HCT116 (cell line): ENCODE results near the gene PPM1F. TPM values are rescaled to one million over a fixed set of nuclear protein-coding genes. Genes with fewer than 3 reads are reported as not detected.

ENCODE experiments used
- ATAC-seq: fragments of 200-7000 bp; cut with Tn5 transposase; 2 replicates; pipeline ENCODE4 v1.9.1; 2020; ENCODE audit warnings: mild to moderate bottlenecking, moderate library complexity
- BruUV-seq: library from RNA; stranded (reverse); fragments of 400-500 nt; replicated peaks from 2 replicates; lab custom pipeline; 2021; lab: Mats Ljungman, UMichigan
- CTCF ChIA-PET: fragments of 300-600 bp; sonication (Branson Sonifier 250); formaldehyde crosslinking; loops from one replicate; lab custom pipeline; 2021; ENCODE audit warnings: antibody characterized with exemption; lab: Charles Lee
- POLR2A ChIA-PET: fragments of 300-600, 350-600 bp; sonication (Branson Sonifier 250); formaldehyde crosslinking; loops from one replicate; lab custom pipeline; 2021; ENCODE audit warnings: antibody characterized with exemption; lab: Charles Lee
- RAD21 ChIA-PET, 2 experiments: fragments of 300-600 bp; sonication (Branson Sonifier 250); formaldehyde crosslinking; loops; one replicate each; lab custom pipeline; 2023; ENCODE audit warnings: low total read pairs in 2 of 2; ENCODE audit not compliant: uncharacterized antibody in 2 of 2, unreplicated experiment in 2 of 2, low non-redundant PET in 1 of 2; lab: Charles Lee
- DNase-seq: peaks from one replicate; pipeline ENCODE4 v3.0.0-alpha.2; 2010; ENCODE audit warnings: low read depth, low spot score
- H2AFZ ChIP-seq: fragments of 200-600 bp; shearing (Covaris generic), sonication (generic); 2 replicates; pipeline ENCODE4 v1.6.1; 2017; ENCODE audit warnings: low read depth, mixed run types, mixed read lengths, antibody characterized with exemption, low read length; ENCODE audit not compliant: poor library complexity, severe bottlenecking
- H3K27ac ChIP-seq: 2 replicates; pipeline ENCODE4 v1.5.1; 2012; ENCODE audit warnings: low read depth, low read length
- H3K27me3 ChIP-seq: fragments of 200-600 bp; sonication (generic); 2 replicates; pipeline ENCODE4 v1.6.1; 2016; ENCODE audit warnings: mixed run types, low read length, mixed read lengths; ENCODE audit not compliant: insufficient read depth
- H3K36me3 ChIP-seq, 2 experiments: fragments of 200-500 bp in 1 of 2; fragments of 200-600 bp in 1 of 2; sonication (Bioruptor generic) in 1 of 2; sonication (generic) in 1 of 2; 2 replicates each; pipeline versions ENCODE4 v1.5.1 to v1.6.1; 2014 to 2016; ENCODE audit warnings: low read length in 2 of 2, inconsistent platforms in 1 of 2, mixed read lengths in 1 of 2, mixed run types in 1 of 2; ENCODE audit not compliant: insufficient read depth in 2 of 2, control insufficient read depth in 1 of 2
- H3K4me1 ChIP-seq, 2 experiments: fragments of 200-600 bp in 1 of 2; sonication (generic) in 1 of 2; 2 replicates each; pipeline versions ENCODE4 v1.5.1 to v1.6.1; 2012 to 2017; ENCODE audit warnings: low read length in 2 of 2, inconsistent platforms in 1 of 2, mild to moderate bottlenecking in 1 of 2, mixed read lengths in 1 of 2, mixed run types in 1 of 2, moderate library complexity in 1 of 2; ENCODE audit not compliant: insufficient read depth in 2 of 2, control insufficient read depth in 1 of 2
- H3K4me2 ChIP-seq: fragments of 200-600 bp; sonication (generic); 2 replicates; pipeline ENCODE4 v1.6.1; 2017; ENCODE audit warnings: mixed run types, low read length, mixed read lengths
- H3K4me3 ChIP-seq, 2 experiments: fragments of 200-600 bp in 1 of 2; sonication (generic) in 1 of 2; replicated peaks in 1 of 2; 2 replicates each; pipeline ENCODE4 v1.5.1; 2011 to 2016; ENCODE audit warnings: low read length in 2 of 2, control low read depth in 1 of 2, low read depth in 1 of 2, mild to moderate bottlenecking in 1 of 2, mixed read lengths in 1 of 2, mixed run types in 1 of 2
- H3K79me2 ChIP-seq: fragments of 200-600 bp; sonication (generic); 2 replicates; pipeline ENCODE4 v1.6.1; 2017; ENCODE audit warnings: mild to moderate bottlenecking, mixed run types, low read length, moderate library complexity, mixed read lengths; ENCODE audit not compliant: insufficient read depth
- H3K9ac ChIP-seq: fragments of 200-600 bp; sonication (generic); 2 replicates; pipeline ENCODE4 v1.6.1; 2016; ENCODE audit warnings: low read length, mixed read lengths
- H3K9me2 ChIP-seq: fragments of 200-600 bp; sonication (generic), shearing (Covaris generic); 2 replicates; pipeline ENCODE4 v1.6.1; 2017; ENCODE audit warnings: mixed run types, mild to moderate bottlenecking, moderate library complexity; ENCODE audit not compliant: insufficient read depth
- H3K9me3 ChIP-seq, 2 experiments: fragments of 200-500 bp in 1 of 2; fragments of 200-600 bp in 1 of 2; sonication (Bioruptor generic) in 1 of 2; sonication (generic) in 1 of 2; 2 replicates each; pipeline ENCODE4 v1.6.1; 2014 to 2017; ENCODE audit warnings: low read length in 2 of 2, mixed read lengths in 2 of 2, inconsistent platforms in 1 of 2, low read depth in 1 of 2, mild to moderate bottlenecking in 1 of 2, mixed run types in 1 of 2, moderate library complexity in 1 of 2; ENCODE audit not compliant: control insufficient read depth in 1 of 2, insufficient read depth in 1 of 2
- H4K20me1 ChIP-seq: fragments of 200-600 bp; sonication (generic), shearing (Covaris generic); 2 replicates; pipeline ENCODE4 v1.6.1; 2017; ENCODE audit warnings: mixed run types, mild to moderate bottlenecking, moderate library complexity; ENCODE audit not compliant: insufficient read depth
- CBX3 ChIP-seq: IDR thresholded peaks from 2 replicates; pipeline ENCODE4 v1.6.1; 2012; ENCODE audit warnings: low read depth
- ELF1 ChIP-seq: IDR thresholded peaks from 2 replicates; pipeline ENCODE4 v1.6.1; 2012; ENCODE audit warnings: low read depth, borderline replicate concordance
- EZH2 ChIP-seq: fragments of 200-600 bp; sonication (generic); IDR thresholded peaks from 2 replicates; pipeline ENCODE4 v1.6.1; 2017; ENCODE audit warnings: antibody characterized with exemption, mixed run types
- RAD21 ChIP-seq: IDR thresholded peaks from 2 replicates; pipeline ENCODE4 v1.6.1; 2012; ENCODE audit warnings: low read depth, mild to moderate bottlenecking
- SRF ChIP-seq: IDR thresholded peaks from 2 replicates; pipeline ENCODE4 v1.6.1; 2012; ENCODE audit warnings: low read depth
- TCF7L2 ChIP-seq: IDR thresholded peaks from 2 replicates; pipeline ENCODE4 v1.7.0; 2011; ENCODE audit warnings: borderline replicate concordance, inconsistent platforms; ENCODE audit not compliant: insufficient read depth, insufficient read length; ENCODE audit errors: extremely low read depth
- YY1 ChIP-seq: IDR thresholded peaks from 2 replicates; pipeline ENCODE4 v1.6.1; 2011; ENCODE audit warnings: low read length, low read depth, moderate library complexity, mild to moderate bottlenecking; ENCODE audit not compliant: insufficient replicate concordance; ENCODE audit errors: extremely low read depth
- intact Hi-C: fragments of 100-400 bp; cut with micrococcal nuclease; formaldehyde crosslinking; loops from 2 replicates; pipeline ENCODE4 v1.10.0; 2022
- total RNA-seq: library from RNA; stranded (reverse); gene quantifications from one replicate; pipeline ENCODE4 v1.2.1, GENCODE V29; 2021; ENCODE audit not compliant: unreplicated experiment
- TF ChIP-seq, protein P1 (sequence below), 3 experiments: fragments of 200-600 bp in 1 of 3; sonication (generic) in 1 of 3; IDR thresholded peaks in 2 of 3; conservative IDR thresholded peaks in 1 of 3; 2 replicates each; pipeline ENCODE4 v1.5.1; 2012 to 2017; ENCODE audit warnings: low read depth in 2 of 3, low read length in 2 of 3, antibody characterized with exemption in 1 of 3, borderline replicate concordance in 1 of 3, control low read depth in 1 of 3, mild to moderate bottlenecking in 1 of 3, mixed read lengths in 1 of 3, mixed run types in 1 of 3, moderate library complexity in 1 of 3; ENCODE audit not compliant: insufficient read depth in 1 of 3
- TF ChIP-seq, protein P2 (sequence below): IDR thresholded peaks from 2 replicates; pipeline ENCODE4 v1.6.1; 2012

Gene PPM1F
- total RNA-seq, 1 experiment from 2014 or later: 27.3 TPM

DNA sequence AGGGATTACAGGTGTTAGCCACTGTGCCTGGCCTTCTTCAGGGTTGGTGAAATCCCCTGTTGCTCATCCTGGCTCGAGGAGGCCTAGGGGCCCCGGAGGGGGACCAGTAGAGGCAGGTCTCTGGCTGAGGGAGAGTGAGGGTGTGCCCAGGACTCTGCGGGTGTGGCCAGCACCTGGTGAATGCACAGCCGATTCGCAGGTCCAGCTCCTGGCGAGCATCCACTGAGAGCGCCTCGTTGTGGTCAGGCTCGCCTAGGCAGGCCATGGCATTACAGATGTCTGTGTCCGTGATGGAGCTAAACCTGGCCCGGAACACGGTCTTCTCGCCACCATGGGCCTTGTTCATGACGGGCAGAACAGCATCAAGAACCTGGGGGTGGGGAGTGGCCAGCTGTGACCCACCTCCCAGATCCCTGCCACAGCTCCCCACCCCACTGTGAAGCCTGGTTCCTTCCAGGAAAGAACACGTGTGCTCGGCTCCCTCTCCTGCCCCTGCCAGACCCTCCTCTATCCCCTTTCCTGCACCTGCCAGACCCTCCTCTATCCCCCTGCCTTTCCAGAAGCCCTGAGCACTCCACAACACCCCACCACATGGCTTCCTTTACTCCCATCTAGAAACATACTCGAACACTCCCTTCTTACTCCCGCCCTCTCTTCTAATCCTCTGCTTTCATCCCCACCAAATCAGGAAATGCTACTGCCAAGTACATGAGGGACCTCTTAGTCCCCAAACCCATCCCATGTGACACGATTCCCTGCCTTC lies 17.6 kb upstream of the PPM1F start:
- no peak overlapping the region for H3K4me3 ChIP-seq
- H2AFZ ChIP-seq: no peak overlapping the region
- DNase-seq: no peak
- H3K9me3 ChIP-seq: no peaks in the 10 kb centered on the region
- no peaks in the 10 kb centered on the region for H4K20me1 ChIP-seq
- peaks cover 3% of the 10 kb centered on the region; the same call in 1 of the 2 replicates for H3K79me2 ChIP-seq
- ChIA-PET POLR2A (no interaction called here), RAD21 (no interaction called here), CTCF (no interaction called here)
- H3K36me3 ChIP-seq: peaks cover 42 to 58% of the 10 kb centered on the region in 2 experiments
- TF ChIP-seq CBX3 (no peak), TCF7L2 (no peak), RAD21 (no peak), SRF (no peak), ELF1 (no peak), EZH2 (no peak), YY1 (no peak)
- TF ChIP-seq, protein P1, sequence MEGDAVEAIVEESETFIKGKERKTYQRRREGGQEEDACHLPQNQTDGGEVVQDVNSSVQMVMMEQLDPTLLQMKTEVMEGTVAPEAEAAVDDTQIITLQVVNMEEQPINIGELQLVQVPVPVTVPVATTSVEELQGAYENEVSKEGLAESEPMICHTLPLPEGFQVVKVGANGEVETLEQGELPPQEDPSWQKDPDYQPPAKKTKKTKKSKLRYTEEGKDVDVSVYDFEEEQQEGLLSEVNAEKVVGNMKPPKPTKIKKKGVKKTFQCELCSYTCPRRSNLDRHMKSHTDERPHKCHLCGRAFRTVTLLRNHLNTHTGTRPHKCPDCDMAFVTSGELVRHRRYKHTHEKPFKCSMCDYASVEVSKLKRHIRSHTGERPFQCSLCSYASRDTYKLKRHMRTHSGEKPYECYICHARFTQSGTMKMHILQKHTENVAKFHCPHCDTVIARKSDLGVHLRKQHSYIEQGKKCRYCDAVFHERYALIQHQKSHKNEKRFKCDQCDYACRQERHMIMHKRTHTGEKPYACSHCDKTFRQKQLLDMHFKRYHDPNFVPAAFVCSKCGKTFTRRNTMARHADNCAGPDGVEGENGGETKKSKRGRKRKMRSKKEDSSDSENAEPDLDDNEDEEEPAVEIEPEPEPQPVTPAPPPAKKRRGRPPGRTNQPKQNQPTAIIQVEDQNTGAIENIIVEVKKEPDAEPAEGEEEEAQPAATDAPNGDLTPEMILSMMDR (IDR thresholded peaks at IDR 0.05 in 2 of 3, conservative IDR thresholded peaks at IDR 0.05 in 1 of 3; ENCODE audit: borderline replicate concordance in 1 of 3, insufficient read depth in 1 of 3, low read depth in 2 of 3, low read length in 2 of 3): no peak
- TF ChIP-seq, protein P2, sequence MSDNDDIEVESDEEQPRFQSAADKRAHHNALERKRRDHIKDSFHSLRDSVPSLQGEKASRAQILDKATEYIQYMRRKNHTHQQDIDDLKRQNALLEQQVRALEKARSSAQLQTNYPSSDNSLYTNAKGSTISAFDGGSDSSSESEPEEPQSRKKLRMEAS: no peak
- no peak overlapping the region for H3K4me2 ChIP-seq
- ATAC-seq: no peak
- H3K27ac ChIP-seq: no peak overlapping the region
- intact Hi-C loops: no loop called here
- no peaks in the 10 kb centered on the region for H3K27me3 ChIP-seq
- BruUV-seq: no TSS peak
- no peaks in the 10 kb centered on the region for H3K9me2 ChIP-seq
- H3K4me1 ChIP-seq: no peaks in the 10 kb centered on the region
- H3K9ac ChIP-seq: no peak overlapping the region
